Nephron progenitor cell (in vitro differentiated cells): ENCODE measurements around the gene SMG9.
"Not testable (repeated sequence)": the region's sequence is repeated elsewhere in the genome, so short reads cannot be mapped to it uniquely, and the experiment has no call there.

Experiments used
- DNase-seq: peaks from one replicate; pipeline ENCODE4 v3.0.0; 2021
- H3K27ac Mint-ChIP-seq: 2 replicates; pipeline ENCODE4 v1.8.0; 2021; ENCODE audit warnings: mild to moderate bottlenecking, moderate library complexity, mixed read lengths
- H3K27me3 Mint-ChIP-seq: 2 replicates; pipeline ENCODE4 v1.8.0; 2021; ENCODE audit warnings: mild to moderate bottlenecking, low read depth, mixed read lengths; ENCODE audit not compliant: poor library complexity
- H3K36me3 Mint-ChIP-seq: 2 replicates; pipeline ENCODE4 v1.8.0; 2021; ENCODE audit warnings: low read depth, mixed read lengths
- H3K4me1 Mint-ChIP-seq: 2 replicates; pipeline ENCODE4 v1.8.0; 2021; ENCODE audit warnings: mixed read lengths
- H3K4me3 Mint-ChIP-seq: 2 replicates; pipeline ENCODE4 v1.8.0; 2021; ENCODE audit warnings: mild to moderate bottlenecking, moderate library complexity, mixed read lengths
- H3K9me3 Mint-ChIP-seq: 2 replicates; pipeline ENCODE4 v1.8.0; 2021; ENCODE audit warnings: mild to moderate bottlenecking, moderate library complexity, mixed read lengths
- TF ChIP-seq, protein P1 (sequence below): fragments of 200-600 bp; sonication (generic); IDR thresholded peaks from 2 replicates; pipeline ENCODE4 v1.5.0; 2021; ENCODE audit warnings: antibody characterized with exemption

Gene SMG9

DNA sequence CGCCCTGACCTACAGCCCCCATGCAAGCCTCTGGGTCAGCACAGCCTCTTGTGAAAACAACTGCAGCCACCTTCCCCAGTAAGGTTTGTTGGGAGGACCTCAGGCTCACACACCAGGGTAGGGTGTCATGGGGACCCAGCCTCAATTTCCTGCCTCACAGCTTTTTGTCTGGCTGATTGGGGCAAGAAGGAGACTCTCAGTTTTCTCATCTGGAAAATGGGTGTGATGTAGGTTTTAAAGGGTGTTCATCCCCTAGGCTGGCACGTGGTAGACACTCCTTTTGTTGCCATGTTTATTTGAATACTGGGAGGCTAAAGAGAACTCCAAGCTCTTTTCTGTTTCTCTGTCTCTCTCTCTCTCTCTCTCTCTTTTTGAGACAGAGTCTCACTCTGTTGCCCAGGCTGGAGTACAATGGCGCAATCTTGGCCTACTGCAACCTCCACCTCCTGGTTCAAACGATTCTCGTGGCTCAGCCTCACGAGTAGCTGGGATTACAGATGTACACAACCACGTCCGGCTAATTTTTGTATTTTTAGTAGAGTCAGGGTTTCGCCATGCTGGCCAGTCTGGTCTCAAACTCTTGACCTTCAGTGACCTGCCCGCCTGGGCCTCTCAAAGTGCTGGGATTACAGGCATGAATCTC is 66.6 kb downstream of the SMG9 start:
- no peak overlapping the region for H3K27ac Mint-ChIP-seq
- DNase-seq, result no peak
- peaks cover 31% of the 10 kb centered on the region for H3K9me3 Mint-ChIP-seq
- H3K4me1 Mint-ChIP-seq, result peaks cover 19% of the 10 kb centered on the region
- no peak overlapping the region for H3K4me3 Mint-ChIP-seq
- peaks cover 36% of the 10 kb centered on the region for H3K27me3 Mint-ChIP-seq
- H3K36me3 Mint-ChIP-seq, result no peaks in the 10 kb centered on the region
- TF ChIP-seq, protein P1, sequence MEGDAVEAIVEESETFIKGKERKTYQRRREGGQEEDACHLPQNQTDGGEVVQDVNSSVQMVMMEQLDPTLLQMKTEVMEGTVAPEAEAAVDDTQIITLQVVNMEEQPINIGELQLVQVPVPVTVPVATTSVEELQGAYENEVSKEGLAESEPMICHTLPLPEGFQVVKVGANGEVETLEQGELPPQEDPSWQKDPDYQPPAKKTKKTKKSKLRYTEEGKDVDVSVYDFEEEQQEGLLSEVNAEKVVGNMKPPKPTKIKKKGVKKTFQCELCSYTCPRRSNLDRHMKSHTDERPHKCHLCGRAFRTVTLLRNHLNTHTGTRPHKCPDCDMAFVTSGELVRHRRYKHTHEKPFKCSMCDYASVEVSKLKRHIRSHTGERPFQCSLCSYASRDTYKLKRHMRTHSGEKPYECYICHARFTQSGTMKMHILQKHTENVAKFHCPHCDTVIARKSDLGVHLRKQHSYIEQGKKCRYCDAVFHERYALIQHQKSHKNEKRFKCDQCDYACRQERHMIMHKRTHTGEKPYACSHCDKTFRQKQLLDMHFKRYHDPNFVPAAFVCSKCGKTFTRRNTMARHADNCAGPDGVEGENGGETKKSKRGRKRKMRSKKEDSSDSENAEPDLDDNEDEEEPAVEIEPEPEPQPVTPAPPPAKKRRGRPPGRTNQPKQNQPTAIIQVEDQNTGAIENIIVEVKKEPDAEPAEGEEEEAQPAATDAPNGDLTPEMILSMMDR, result no peak

DNA sequence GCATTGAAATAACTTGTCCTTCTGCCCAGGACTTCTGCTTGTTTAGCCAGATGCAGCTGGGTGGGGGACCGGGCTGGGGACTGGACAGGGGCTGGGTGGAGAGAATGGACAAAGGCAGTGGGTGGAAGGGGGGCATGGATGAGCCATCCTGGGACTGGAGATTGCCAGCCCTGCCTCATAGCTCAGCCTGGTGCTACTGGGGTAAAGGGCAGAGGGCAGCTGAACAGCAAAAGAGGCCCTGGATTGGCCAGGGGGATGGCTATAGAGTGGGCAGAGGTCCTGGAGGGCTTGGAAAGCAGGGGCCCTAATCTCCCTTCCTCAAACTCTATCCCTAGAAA is 67.1 kb downstream of the SMG9 start:
- peaks cover 36% of the 10 kb centered on the region for H3K27me3 Mint-ChIP-seq
- H3K9me3 Mint-ChIP-seq, result peaks cover 25% of the 10 kb centered on the region
- TF ChIP-seq, protein P1, result no peak
- no peak overlapping the region for H3K4me3 Mint-ChIP-seq
- no peak for DNase-seq
- peaks cover 19% of the 10 kb centered on the region for H3K4me1 Mint-ChIP-seq
- no peak overlapping the region for H3K27ac Mint-ChIP-seq
- no peaks in the 10 kb centered on the region for H3K36me3 Mint-ChIP-seq

DNA sequence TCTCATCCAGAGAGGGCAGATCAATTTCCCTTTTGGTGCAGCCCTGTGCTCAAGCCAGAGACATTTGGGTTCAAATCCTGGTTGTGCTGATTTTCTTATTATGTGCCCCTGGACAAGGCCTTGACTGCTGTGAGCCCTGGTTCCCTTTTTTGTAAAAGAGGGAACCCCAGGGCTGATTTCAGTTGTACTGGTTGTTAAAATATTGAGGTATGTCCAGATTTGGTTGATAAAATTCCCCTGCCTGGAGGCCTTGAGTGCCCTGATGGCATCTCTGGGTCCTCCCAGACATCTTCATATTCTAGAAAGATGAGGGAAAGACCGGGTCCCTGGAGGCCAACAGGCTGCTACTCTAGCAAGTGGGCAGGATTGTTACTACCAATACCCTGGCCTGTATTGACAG is 70.4 kb downstream of the SMG9 start:
- H3K4me1 Mint-ChIP-seq, result peaks cover 19% of the 10 kb centered on the region
- TF ChIP-seq, protein P1, result no peak
- no peak overlapping the region for H3K27ac Mint-ChIP-seq
- peaks cover 28% of the 10 kb centered on the region for H3K27me3 Mint-ChIP-seq
- no peaks in the 10 kb centered on the region for H3K9me3 Mint-ChIP-seq
- no peak overlapping the region for H3K4me3 Mint-ChIP-seq
- DNase-seq, result no peak
- no peaks in the 10 kb centered on the region for H3K36me3 Mint-ChIP-seq

DNA sequence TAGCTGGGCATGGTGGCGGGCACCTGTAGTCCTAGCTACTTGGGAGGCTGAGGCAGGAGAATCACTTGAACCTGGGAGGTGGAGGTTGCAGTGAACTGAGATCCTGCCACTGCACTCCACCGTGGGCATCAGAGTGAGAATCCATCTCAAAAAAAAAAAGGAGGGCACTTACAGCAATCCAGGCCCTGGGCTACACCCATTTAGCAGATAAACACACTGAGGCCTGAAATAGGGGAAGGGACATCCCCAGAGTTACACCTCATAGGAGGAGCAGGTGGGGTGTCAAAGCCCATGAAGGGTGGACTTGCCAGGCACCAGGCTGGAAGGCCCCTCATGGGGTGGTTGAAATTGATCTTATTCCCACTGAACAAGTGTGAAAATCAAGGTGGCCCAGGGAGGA is 70.9 kb downstream of the SMG9 start:
- Mint-ChIP-seq H3K4me1 (peaks cover 19% of the 10 kb centered on the region), H3K27me3 (peaks cover 28% of the 10 kb centered on the region), H3K36me3 (no peaks in the 10 kb centered on the region), H3K9me3 (no peaks in the 10 kb centered on the region), H3K27ac (no peak overlapping the region), H3K4me3 (no peak overlapping the region)
- TF ChIP-seq, protein P1, result no peak
- DNase-seq, result no peak

DNA sequence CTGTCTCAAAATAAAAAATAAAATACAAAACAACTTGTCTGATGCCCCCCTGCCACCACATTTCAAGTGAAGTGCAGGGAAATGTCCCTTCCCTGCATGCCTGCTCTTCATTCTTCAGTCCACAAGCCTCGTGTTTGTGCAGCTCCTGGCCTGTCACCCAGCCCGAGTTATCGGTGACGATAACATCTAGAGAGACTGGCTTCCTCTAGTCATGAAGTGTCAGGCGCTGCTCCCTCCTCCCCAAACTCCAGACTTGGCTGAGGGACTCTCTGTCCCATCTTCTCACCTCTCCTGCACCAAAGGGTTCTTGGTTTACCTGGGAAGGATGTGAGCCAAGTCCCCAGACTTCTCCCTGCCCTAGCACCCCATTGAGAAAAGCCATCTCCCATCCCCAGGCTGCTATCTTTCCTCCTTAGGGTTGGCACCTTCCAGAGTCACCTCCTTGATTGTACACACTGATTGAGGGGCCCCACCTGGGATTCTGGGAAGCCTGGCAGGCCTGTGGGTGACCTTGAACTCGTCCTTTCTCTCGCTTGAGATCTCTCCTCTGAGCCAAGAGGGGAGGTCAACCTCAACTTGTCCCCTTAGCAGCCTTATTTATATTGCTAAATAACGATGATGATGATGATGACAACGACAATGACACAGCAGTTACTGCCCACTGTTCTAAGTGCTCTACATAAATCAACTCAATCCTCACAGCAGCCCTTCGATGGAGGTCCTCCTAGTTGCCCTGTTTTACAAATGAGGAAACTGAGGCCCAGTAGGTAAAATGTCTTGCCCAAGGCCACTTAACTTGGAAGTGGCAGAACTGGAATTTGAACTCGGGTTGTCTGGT is 71.7 kb downstream of the SMG9 start:
- Mint-ChIP-seq H3K36me3 (no peaks in the 10 kb centered on the region), H3K4me1 (peaks cover 19% of the 10 kb centered on the region), H3K27me3 (peaks cover 32% of the 10 kb centered on the region), H3K9me3 (no peaks in the 10 kb centered on the region), H3K4me3 (no peak overlapping the region), H3K27ac (no peak overlapping the region)
- no peak for DNase-seq
- TF ChIP-seq, protein P1, result no peak

DNA sequence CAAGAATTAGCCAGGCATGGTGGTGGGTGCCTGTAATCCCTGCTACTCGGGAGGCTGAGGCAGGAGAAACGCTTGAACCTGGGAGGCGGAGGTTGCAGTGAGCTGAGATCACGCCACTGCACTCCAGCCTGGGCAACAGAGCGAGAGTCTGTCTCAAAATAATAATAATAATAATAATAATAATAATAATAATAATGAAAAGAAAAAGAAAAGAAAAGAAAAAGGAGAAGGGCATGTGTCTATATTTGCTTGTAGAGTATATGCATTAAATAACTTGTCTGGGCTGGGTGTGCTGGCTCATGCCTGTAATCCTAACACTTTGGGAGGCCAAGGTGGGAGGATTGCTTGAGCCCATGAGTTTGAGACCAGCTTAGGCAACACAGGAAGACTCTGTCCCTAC is 72.5 kb downstream of the SMG9 start:
- DNase-seq, H3K9me3 Mint-ChIP-seq, H3K27ac Mint-ChIP-seq, H3K36me3 Mint-ChIP-seq, H3K4me3 Mint-ChIP-seq: not testable (repeated sequence)
- Mint-ChIP-seq H3K4me1 (peaks cover 15% of the 10 kb centered on the region), H3K27me3 (peaks cover 29% of the 10 kb centered on the region)
